ENCODE results near the gene SUSD3.

DNA sequence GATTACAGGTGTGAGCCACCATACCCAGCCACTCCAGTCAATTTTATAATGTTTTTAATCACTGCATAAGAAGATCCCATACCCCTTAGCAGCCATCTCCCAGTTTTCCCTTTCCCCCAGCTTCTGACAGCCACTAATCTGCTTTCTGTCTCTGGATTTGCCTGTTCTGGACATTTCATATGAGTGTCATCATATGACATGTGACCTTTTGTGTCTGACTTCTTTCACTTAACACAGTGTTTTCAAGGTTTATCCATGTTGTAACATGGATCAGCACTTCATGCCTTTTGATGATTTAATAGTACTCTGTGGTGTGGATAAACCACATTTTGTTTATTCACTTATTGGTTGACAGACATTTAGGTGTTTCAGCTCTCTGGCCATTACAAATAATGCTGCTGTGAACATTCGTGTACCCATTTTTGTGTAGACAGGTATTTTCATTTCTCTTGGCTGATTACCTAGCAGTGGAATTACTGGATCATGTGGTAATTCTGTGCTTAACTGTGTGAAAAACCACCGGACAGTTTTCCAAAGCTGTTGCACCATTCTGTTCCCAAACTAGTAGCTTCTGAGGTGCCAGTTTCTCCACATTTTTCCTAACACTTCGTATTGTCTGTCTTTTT, 8.6 kb downstream of the SUSD3 start:
- TF ChIP-seq, protein P1, sequence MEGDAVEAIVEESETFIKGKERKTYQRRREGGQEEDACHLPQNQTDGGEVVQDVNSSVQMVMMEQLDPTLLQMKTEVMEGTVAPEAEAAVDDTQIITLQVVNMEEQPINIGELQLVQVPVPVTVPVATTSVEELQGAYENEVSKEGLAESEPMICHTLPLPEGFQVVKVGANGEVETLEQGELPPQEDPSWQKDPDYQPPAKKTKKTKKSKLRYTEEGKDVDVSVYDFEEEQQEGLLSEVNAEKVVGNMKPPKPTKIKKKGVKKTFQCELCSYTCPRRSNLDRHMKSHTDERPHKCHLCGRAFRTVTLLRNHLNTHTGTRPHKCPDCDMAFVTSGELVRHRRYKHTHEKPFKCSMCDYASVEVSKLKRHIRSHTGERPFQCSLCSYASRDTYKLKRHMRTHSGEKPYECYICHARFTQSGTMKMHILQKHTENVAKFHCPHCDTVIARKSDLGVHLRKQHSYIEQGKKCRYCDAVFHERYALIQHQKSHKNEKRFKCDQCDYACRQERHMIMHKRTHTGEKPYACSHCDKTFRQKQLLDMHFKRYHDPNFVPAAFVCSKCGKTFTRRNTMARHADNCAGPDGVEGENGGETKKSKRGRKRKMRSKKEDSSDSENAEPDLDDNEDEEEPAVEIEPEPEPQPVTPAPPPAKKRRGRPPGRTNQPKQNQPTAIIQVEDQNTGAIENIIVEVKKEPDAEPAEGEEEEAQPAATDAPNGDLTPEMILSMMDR (IDR thresholded peaks at IDR 0.05), result no peak
- TF ChIP-seq, protein P2, sequence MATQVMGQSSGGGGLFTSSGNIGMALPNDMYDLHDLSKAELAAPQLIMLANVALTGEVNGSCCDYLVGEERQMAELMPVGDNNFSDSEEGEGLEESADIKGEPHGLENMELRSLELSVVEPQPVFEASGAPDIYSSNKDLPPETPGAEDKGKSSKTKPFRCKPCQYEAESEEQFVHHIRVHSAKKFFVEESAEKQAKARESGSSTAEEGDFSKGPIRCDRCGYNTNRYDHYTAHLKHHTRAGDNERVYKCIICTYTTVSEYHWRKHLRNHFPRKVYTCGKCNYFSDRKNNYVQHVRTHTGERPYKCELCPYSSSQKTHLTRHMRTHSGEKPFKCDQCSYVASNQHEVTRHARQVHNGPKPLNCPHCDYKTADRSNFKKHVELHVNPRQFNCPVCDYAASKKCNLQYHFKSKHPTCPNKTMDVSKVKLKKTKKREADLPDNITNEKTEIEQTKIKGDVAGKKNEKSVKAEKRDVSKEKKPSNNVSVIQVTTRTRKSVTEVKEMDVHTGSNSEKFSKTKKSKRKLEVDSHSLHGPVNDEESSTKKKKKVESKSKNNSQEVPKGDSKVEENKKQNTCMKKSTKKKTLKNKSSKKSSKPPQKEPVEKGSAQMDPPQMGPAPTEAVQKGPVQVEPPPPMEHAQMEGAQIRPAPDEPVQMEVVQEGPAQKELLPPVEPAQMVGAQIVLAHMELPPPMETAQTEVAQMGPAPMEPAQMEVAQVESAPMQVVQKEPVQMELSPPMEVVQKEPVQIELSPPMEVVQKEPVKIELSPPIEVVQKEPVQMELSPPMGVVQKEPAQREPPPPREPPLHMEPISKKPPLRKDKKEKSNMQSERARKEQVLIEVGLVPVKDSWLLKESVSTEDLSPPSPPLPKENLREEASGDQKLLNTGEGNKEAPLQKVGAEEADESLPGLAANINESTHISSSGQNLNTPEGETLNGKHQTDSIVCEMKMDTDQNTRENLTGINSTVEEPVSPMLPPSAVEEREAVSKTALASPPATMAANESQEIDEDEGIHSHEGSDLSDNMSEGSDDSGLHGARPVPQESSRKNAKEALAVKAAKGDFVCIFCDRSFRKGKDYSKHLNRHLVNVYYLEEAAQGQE (IDR thresholded peaks at IDR 0.05; ENCODE audit: insufficient read depth in 1 of 2, low read depth in 2 of 2, low read length in 1 of 2), result no peak
- no peak for TF ChIP-seq POLR2AphosphoS5 (IDR thresholded peaks at IDR 0.05; ENCODE audit: low read depth, low read length)
- no peak for TF ChIP-seq SIN3A (IDR thresholded peaks at IDR 0.05; ENCODE audit: borderline replicate concordance, insufficient read depth, low read depth, low read length)
- TF ChIP-seq TCF7L2 (IDR thresholded peaks at IDR 0.05; ENCODE audit: low read depth, low read length), result no peak
